Keratinocyte (primary cell): ENCODE data around the gene ARID1B. TPM values are rescaled to one million over a fixed set of nuclear protein-coding genes. Genes with fewer than 3 reads are reported as not detected.

ENCODE experiments used
- DNase-seq: peaks from one replicate; pipeline ENCODE4 v3.0.0-alpha.2; 2011; ENCODE audit warnings: low read depth, missing footprints, low spot score
- FAIRE-seq: peaks from 2 replicates; lab custom pipeline; 2011; peaks lifted over from hg19 to GRCh38; lab: Jason Lieb, UNC
- H2AFZ ChIP-seq: 2 replicates; pipeline ENCODE4 v1.6.0; 2012; ENCODE audit warnings: low read length, control low read depth, inconsistent platforms; ENCODE audit not compliant: control insufficient read depth
- H3K27ac ChIP-seq: 2 replicates; pipeline ENCODE4 v1.5.1; 2011; ENCODE audit warnings: low read length; ENCODE audit not compliant: control insufficient read depth, insufficient read depth
- H3K27me3 ChIP-seq: 3 replicates; pipeline ENCODE4 v1.6.0; 2011; ENCODE audit warnings: low read length; ENCODE audit not compliant: control insufficient read depth, insufficient read depth; ENCODE audit errors: extremely low read depth
- H3K36me3 ChIP-seq, 2 experiments: 2 replicates in 1 of 2; 3 replicates in 1 of 2; pipeline ENCODE4 v1.5.1; 2011; ENCODE audit warnings: low read length in 2 of 2, mild to moderate bottlenecking in 1 of 2; ENCODE audit not compliant: control insufficient read depth in 2 of 2, insufficient read depth in 2 of 2; ENCODE audit errors: extremely low read depth in 1 of 2
- H3K4me1 ChIP-seq: 3 replicates; pipeline ENCODE4 v1.5.1; 2011; ENCODE audit warnings: low read length; ENCODE audit not compliant: control insufficient read depth, insufficient read depth; ENCODE audit errors: extremely low read depth
- H3K4me2 ChIP-seq: 3 replicates; pipeline ENCODE4 v1.6.0; 2011; ENCODE audit warnings: low read depth, low read length; ENCODE audit not compliant: control insufficient read depth, insufficient read depth; ENCODE audit errors: extremely low read depth
- H3K4me3 ChIP-seq, 3 experiments: fragments of 200-600 bp in 1 of 3; sonication (generic) in 1 of 3; 2 replicates in 2 of 3; 3 replicates in 1 of 3; pipeline ENCODE4 v1.5.1; 2011 to 2016; ENCODE audit warnings: low read length in 3 of 3, mild to moderate bottlenecking in 3 of 3, control low read depth in 2 of 3, inconsistent platforms in 1 of 3, low read depth in 1 of 3, mixed read lengths in 1 of 3, mixed run types in 1 of 3, moderate library complexity in 1 of 3; ENCODE audit not compliant: control insufficient read depth in 2 of 3, insufficient read depth in 2 of 3; ENCODE audit errors: extremely low read depth in 1 of 3
- H3K79me2 ChIP-seq: 2 replicates; pipeline ENCODE4 v1.6.0; 2012; ENCODE audit warnings: low read length; ENCODE audit not compliant: control insufficient read depth, insufficient read depth
- H3K9ac ChIP-seq: 3 replicates; pipeline ENCODE4 v1.6.0; 2011; ENCODE audit warnings: low read length; ENCODE audit not compliant: control insufficient read depth, insufficient read depth; ENCODE audit errors: extremely low read depth
- H3K9me1 ChIP-seq: 3 replicates; pipeline ENCODE4 v1.6.0; 2011; ENCODE audit warnings: low read length; ENCODE audit not compliant: control insufficient read depth, insufficient read depth; ENCODE audit errors: extremely low read depth
- H3K9me3 ChIP-seq: 2 replicates; pipeline ENCODE4 v1.5.1; 2012; ENCODE audit warnings: low read depth, low read length; ENCODE audit not compliant: control insufficient read depth
- H4K20me1 ChIP-seq: 3 replicates; pipeline ENCODE4 v1.6.0; 2011; ENCODE audit warnings: low read length; ENCODE audit not compliant: control insufficient read depth, insufficient read depth; ENCODE audit errors: extremely low read depth
- EZH2 ChIP-seq: IDR thresholded peaks from one replicate; pipeline ENCODE4 v1.6.1; 2012; ENCODE audit warnings: inconsistent platforms, mild to moderate bottlenecking, low read length, moderate library complexity
- dilution Hi-C: fragments of 300-500 bp; cut with MboI; formaldehyde crosslinking; loops from one replicate; pipeline ENCODE4 v1.7.0; 2020; ENCODE audit warnings: low sequenced_read_pairs; ENCODE audit not compliant: extremely low pct_ligation_motif_present
- polyA plus RNA-seq, 5 experiments: library from polyadenylated mRNA; depleted of rRNA in 3 of 5; stranded (reverse) in 3 of 5; stranded (forward) in 1 of 5; unstranded in 1 of 5; fragments of >200 nt; gene quantifications; 1 replicate in 1 of 5; 2 replicates in 3 of 5; 3 replicates in 1 of 5; pipeline versions ENCODE4 v1.2.1 to v1.2.3, GENCODE V29; 2011 to 2012; ENCODE audit warnings: missing spikeins in 2 of 5, low read depth in 1 of 5, low replicate concordance in 1 of 5
- TF ChIP-seq, protein P1 (sequence below), 3 experiments: IDR thresholded peaks in 1 of 3; conservative IDR thresholded peaks in 1 of 3; optimal IDR thresholded peaks in 1 of 3; 2 replicates in 2 of 3; 3 replicates in 1 of 3; pipeline versions ENCODE3 to v1.5.1; 2011; ENCODE audit warnings: low read length in 3 of 3, mild to moderate bottlenecking in 3 of 3, moderate library complexity in 2 of 3, control low read depth in 1 of 3, inconsistent platforms in 1 of 3; ENCODE audit not compliant: insufficient read depth in 2 of 3; ENCODE audit errors: extremely low read depth in 1 of 3

ARID1B gene
- polyA plus RNA-seq, 1 donor (not counting 4 experiments of a cell fraction or from before 2014, with no cell fraction given) = 14.9 TPM

DNA sequence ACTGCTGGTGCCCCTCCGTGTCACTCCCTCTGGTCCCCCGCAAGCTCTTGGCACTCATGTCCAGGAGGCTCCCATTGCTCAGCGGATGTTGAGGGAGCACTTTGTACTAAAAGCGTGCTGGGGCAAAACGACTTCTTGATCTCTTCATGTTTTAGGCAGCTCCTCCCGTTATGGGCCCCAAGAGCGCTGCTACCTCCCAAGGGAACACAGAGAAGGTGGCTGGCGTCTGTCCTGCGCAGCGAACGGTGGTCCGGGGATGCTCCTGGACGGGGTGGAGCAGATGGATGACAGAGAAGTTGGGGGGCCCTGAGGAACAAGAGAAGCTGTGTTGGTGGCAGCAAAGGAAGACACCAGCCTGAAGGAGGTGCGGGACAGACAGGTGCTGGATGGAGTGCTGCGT, 446.3 kb downstream of the ARID1B start:
- no peaks in the 10 kb centered on the region for H3K9me1 ChIP-seq
- H3K4me3 ChIP-seq = no peak overlapping the region
- H3K4me2 ChIP-seq = no peak overlapping the region
- no peaks in the 10 kb centered on the region for H3K9me3 ChIP-seq
- dilution Hi-C loops = no loop called here
- FAIRE-seq = no peak
- DNase-seq = no peak
- peaks cover 20% of the 10 kb centered on the region for H3K4me1 ChIP-seq
- TF ChIP-seq, protein P1, sequence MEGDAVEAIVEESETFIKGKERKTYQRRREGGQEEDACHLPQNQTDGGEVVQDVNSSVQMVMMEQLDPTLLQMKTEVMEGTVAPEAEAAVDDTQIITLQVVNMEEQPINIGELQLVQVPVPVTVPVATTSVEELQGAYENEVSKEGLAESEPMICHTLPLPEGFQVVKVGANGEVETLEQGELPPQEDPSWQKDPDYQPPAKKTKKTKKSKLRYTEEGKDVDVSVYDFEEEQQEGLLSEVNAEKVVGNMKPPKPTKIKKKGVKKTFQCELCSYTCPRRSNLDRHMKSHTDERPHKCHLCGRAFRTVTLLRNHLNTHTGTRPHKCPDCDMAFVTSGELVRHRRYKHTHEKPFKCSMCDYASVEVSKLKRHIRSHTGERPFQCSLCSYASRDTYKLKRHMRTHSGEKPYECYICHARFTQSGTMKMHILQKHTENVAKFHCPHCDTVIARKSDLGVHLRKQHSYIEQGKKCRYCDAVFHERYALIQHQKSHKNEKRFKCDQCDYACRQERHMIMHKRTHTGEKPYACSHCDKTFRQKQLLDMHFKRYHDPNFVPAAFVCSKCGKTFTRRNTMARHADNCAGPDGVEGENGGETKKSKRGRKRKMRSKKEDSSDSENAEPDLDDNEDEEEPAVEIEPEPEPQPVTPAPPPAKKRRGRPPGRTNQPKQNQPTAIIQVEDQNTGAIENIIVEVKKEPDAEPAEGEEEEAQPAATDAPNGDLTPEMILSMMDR (optimal IDR thresholded peaks at IDR 0.05 in 1 of 3, IDR thresholded peaks at IDR 0.05 in 1 of 3, conservative IDR thresholded peaks at IDR 0.05 in 1 of 3; ENCODE audit: extremely low read depth in 1 of 3, insufficient read depth in 2 of 3, low read length in 3 of 3) = no peak
- TF ChIP-seq EZH2 = no peak
- H4K20me1 ChIP-seq = no peaks in the 10 kb centered on the region
- no peak overlapping the region for H3K27ac ChIP-seq
- no peak overlapping the region for H3K9ac ChIP-seq
- no peaks in the 10 kb centered on the region for H3K79me2 ChIP-seq
- H3K27me3 ChIP-seq = peaks cover 3% of the 10 kb centered on the region
- H3K36me3 ChIP-seq = no peaks in the 10 kb centered on the region
- no peak overlapping the region for H2AFZ ChIP-seq

DNA sequence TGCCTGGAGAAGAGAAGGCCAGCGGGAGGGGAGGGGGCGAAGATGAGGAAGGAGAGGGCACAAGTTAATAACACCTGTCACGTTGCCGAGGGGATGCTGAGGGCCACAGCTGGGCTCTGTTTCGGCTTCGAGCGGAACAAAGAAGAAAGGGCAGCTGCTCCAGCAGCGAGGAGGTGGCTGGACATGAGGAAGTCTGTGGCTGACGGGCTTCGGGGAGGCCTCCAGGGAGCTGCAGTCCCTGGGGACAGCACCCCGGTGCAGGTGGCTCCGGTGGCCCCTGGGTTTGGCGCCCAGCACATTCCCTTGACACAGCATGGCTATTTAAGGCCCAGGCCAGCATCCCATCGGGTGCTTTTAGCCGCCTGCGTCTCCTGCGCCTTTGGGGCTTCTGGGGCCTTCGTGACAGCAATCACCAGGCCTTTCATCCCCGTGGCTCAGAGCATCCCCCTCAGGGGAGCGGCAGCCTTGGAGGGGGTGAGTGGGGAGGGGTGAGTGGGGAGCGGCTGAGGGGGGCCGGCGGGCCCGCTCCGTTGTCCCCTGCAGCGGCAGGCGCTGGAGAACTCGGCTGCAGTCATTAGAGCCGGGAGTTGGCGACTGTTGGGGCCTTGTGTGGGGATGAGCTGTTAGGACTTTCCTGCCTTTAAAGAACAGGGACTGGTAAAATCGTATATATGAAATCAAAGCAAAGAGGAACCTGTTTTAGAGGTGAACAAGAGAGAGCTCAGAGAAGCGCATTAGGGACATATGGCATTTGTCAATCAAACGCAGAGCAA, 447.2 kb downstream of the ARID1B start:
- Histone ChIP-seq H4K20me1 (no peaks in the 10 kb centered on the region), H3K27me3 (peaks cover 3% of the 10 kb centered on the region), H3K4me1 (peaks cover 17% of the 10 kb centered on the region), H3K79me2 (no peaks in the 10 kb centered on the region), H3K9ac (no peak overlapping the region), H3K9me1 (no peaks in the 10 kb centered on the region), H3K4me2 (no peak overlapping the region), H3K36me3 (no peaks in the 10 kb centered on the region), H3K27ac (no peak overlapping the region), H3K4me3 (no peak overlapping the region), H2AFZ (no peak overlapping the region), H3K9me3 (no peaks in the 10 kb centered on the region)
- DNase-seq = no peak
- dilution Hi-C loops = no loop called here
- no peak for FAIRE-seq
- TF ChIP-seq EZH2 = no peak
- TF ChIP-seq, protein P1 (optimal IDR thresholded peaks at IDR 0.05 in 1 of 3, IDR thresholded peaks at IDR 0.05 in 1 of 3, conservative IDR thresholded peaks at IDR 0.05 in 1 of 3; ENCODE audit: extremely low read depth in 1 of 3, insufficient read depth in 2 of 3, low read length in 3 of 3) = no peak
